Omental fat pad (tissue), 4 donors: ENCODE data around the gene ZNRF3. TPM values are rescaled to one million over a fixed set of nuclear protein-coding genes. Genes with fewer than 3 reads are reported as not detected.

Experiments
- ATAC-seq: fragments of 150-250 bp; one replicate; pipeline ENCODE4 v1.9.1; 2016; ENCODE audit warnings: mild to moderate bottlenecking, moderate library complexity; ENCODE audit not compliant: low FRiP score
- DNase-seq: peaks from one replicate; pipeline ENCODE4 v3.0.0-alpha.2; 2019; ENCODE audit warnings: low spot score
- total RNA-seq, 4 donors: library from RNA; depleted of rRNA; stranded (reverse); fragments of >200 nt; gene quantifications; one replicate each; pipeline ENCODE4 v1.1.0, GENCODE V29; 2016
- TF ChIP-seq, protein P1 (sequence below), 3 donors: fragments of 450-650 bp; IDR thresholded peaks; one replicate each; pipeline ENCODE4 v1.5.1; 2016 to 2017; ENCODE audit warnings: antibody characterized with exemption in 3 of 3, mild to moderate bottlenecking in 3 of 3, moderate library complexity in 2 of 3

ZNRF3 gene
- total RNA-seq, 4 donors from 2014 or later: 7.7 to 14.4 (median 8.2) TPM

DNA sequence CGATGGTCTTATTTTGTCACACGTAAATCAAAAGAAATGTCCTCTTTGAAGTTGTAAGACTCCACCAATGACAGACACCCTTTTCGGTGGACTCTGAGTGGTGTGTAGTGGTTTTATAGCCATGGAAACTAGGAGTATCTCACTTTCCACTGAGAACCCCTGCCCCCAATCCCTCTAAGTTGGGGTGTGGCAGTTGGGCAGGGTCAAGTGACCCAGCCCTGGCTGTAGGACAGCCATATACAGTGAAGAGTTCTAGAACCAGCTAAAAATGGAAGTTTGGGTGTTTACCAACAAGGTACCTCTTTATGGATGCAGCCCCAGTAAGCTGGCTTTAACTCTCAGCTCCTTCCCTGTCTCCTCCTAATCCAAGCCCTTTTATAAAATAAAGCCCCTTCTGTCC is 173.1 kb downstream of the ZNRF3 start:
- TF ChIP-seq, protein P1, sequence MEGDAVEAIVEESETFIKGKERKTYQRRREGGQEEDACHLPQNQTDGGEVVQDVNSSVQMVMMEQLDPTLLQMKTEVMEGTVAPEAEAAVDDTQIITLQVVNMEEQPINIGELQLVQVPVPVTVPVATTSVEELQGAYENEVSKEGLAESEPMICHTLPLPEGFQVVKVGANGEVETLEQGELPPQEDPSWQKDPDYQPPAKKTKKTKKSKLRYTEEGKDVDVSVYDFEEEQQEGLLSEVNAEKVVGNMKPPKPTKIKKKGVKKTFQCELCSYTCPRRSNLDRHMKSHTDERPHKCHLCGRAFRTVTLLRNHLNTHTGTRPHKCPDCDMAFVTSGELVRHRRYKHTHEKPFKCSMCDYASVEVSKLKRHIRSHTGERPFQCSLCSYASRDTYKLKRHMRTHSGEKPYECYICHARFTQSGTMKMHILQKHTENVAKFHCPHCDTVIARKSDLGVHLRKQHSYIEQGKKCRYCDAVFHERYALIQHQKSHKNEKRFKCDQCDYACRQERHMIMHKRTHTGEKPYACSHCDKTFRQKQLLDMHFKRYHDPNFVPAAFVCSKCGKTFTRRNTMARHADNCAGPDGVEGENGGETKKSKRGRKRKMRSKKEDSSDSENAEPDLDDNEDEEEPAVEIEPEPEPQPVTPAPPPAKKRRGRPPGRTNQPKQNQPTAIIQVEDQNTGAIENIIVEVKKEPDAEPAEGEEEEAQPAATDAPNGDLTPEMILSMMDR (IDR thresholded peaks at IDR 0.05): no peak
- ATAC-seq: no peak
- DNase-seq: no peak

DNA sequence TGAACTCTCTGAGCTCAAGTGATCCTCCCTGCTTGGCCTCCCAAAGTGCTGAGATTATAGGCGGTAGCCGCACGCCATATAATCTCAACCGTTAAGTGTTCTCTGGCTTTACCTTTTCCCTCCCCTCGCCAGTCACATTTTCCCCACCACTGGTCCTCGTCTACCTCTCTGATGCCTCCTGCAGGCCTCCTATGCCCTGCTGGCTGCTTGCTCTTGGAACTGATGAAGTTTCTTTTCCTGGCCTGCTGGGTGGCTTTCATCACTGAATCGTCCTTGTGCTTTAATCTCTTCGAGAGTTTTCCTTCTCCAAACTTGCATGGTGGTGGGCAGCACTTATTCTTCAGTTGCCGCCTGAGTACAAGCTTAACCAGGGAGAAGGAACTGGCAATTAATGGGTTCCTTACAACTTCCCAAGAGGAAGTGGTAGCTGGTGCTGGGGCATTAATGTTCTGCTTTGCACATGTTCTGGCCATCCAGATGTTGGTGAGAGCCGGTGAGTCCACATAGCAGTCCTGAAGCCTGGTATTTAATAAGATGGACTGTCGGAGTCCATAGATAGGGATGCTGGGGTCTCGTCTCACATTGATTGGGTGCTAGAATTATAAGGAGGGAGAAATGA is 177.0 kb downstream of the ZNRF3 start:
- DNase-seq (no peak), ATAC-seq (no peak)
- TF ChIP-seq, protein P1 (IDR thresholded peaks at IDR 0.05): no peak

DNA sequence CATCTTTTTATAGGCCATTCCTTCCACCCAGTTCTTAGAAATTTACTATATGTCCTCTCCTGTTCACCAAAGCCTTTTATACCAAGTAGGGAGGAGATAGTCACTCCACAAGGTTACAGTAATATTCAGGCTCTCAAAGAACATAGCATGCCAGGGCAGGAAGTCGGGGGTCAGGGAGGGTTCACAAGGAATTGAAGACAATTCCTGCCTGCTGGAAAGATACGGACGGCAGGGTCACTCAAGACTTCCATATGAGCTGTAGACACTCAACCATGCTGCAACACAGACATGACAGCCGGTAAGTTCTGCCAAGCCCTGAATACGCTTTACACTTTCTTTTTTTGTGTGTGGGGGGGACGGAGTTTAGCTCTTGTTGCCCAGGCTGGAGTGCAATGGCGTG is 177.6 kb downstream of the ZNRF3 start:
- no peak for DNase-seq
- no peak for ATAC-seq
- TF ChIP-seq, protein P1 (IDR thresholded peaks at IDR 0.05): no peak

DNA sequence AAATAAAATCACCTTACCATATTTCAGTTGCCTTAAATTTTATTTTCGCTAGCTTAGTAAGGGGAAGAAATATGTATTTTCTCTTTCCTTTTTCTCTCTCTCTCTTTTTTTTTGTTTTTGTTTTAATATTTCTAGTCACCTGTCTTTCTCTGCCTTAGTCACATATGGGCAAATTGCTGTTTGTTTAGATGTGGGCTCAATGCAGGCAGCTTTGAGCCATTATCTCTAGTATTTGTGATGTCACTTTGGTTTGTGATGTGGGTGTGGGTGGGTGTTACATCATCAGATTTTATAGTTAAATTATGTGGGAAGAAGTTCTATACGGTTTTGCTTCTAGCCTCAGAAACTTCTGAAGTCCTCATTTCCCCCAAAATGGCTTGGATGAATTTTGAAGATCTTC is 178.4 kb downstream of the ZNRF3 start, which contains the start of gene C22orf31:
Gene C22orf31 (minus strand): TSS at position 59 of the 400 bp plus-strand sequence. CDS start 39 bp downstream, at position 20.
- DNase-seq (no peak), ATAC-seq (no peak)
- TF ChIP-seq, protein P1 (IDR thresholded peaks at IDR 0.05): no peak

DNA sequence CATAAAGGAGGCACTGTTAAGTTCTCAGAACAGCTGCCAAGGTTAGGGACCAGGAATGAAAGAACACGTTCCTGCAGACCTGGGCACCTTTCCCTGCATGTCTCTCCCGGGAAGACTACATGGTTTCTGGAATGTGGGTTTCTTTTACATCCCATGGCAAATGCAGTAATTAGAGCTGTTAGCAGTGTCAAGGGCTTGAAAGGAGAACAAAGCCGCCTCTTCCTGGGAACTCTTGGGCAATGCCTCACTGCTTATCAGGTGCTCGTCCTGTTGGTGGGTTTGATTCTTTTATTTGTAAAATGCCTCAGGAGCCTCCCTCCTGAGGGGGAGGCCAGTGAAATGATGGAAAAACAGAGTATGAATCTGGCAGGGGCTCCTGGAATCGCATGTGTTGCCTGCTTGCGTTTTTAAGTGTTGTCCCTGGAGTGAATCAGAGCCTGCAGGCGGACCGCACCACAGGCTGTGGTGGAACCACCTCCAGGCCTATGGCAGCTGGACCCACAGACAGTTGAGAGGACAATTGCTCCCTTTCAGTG is 179.0 kb downstream of the ZNRF3 start:
- ATAC-seq (peak; percentile 53), DNase-seq (no peak)
- TF ChIP-seq, protein P1 (IDR thresholded peaks at IDR 0.05): no peak

DNA sequence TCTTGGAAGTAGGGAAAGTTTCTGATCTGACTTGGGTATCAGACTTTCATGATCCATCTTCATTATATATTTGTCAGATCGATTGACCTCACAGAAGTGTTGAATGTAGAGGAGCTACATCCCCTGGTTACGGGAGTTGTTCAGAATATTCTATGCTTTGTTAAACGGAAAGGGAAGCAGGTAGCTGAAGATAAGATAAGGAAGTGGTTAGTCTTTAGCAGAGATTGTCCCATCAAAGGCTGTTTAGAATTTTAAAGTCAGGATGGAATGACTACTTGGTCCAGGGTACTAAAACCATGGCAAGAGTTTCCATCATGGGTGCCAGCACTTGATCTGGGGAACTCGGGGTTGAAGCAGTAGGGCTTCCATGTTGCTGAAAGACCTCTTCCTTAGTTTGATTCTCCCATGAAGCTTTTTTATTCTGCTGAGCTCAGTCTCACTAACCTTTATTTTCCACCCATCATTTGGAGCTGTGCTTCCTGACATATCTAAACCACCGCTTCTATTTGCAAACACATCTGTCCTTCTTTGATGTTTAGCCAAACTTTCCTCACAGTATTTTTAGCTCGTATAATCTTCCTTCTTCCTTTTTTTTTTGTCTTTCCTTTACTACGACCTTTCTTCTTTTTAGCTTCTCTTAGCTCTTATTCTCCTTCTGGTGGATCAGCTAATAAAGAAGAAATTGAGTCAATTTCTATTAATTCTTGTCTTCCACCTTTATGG is 182.3 kb downstream of the ZNRF3 start:
- no peak for DNase-seq
- TF ChIP-seq, protein P1 (IDR thresholded peaks at IDR 0.05): no peak
- ATAC-seq: no peak
